ENCODE results near the gene ABO. TPM values are rescaled to one million over a fixed set of nuclear protein-coding genes. Genes with fewer than 3 reads are reported as not detected.
"Not testable (repeated sequence)": the region's sequence is repeated elsewhere in the genome, so short reads cannot be mapped to it uniquely, and the experiment has no call there.

ABO gene
- total RNA-seq, 2 donors from 2014 or later = 0.14 to 0.21 TPM

GRCh38 chr9:133227242-133227860, 47.6 kb downstream of the ABO start:
- DNase-seq (ENCODE audit: low spot score) (no peak), ATAC-seq (ENCODE audit: insufficient number of reproducible peaks, low FRiP score, low read depth) (no peak)
- Histone ChIP-seq H3K36me3 (no peaks in the 10 kb centered on the region), H3K4me3 (no peak overlapping the region), H3K27ac (no peak overlapping the region), H3K9me3 (no peaks in the 10 kb centered on the region), H3K27me3 (replicated peaks; ENCODE audit: insufficient read depth) (no peaks in the 10 kb centered on the region), H3K4me1 (ENCODE audit: control insufficient read depth in 1 of 2, low read depth in 2 of 2) (no peaks in the 10 kb centered on the region)
- no peak for TF ChIP-seq CTCF (IDR thresholded peaks at IDR 0.05)

GRCh38 chr9:133226219-133227171, 48.5 kb downstream of the ABO start:
- no peak for DNase-seq (ENCODE audit: low spot score)
- no peaks in the 10 kb centered on the region for H3K27me3 ChIP-seq (replicated peaks; ENCODE audit: insufficient read depth)

GRCh38 chr9:133225171-133226011, 49.6 kb downstream of the ABO start:
- no peaks in the 10 kb centered on the region for H3K27me3 ChIP-seq (replicated peaks; ENCODE audit: insufficient read depth)
- DNase-seq (ENCODE audit: low spot score) = no peak
- H3K4me3 ChIP-seq = no peak overlapping the region
- no peaks in the 10 kb centered on the region for H3K36me3 ChIP-seq
- no peak for ATAC-seq (ENCODE audit: insufficient number of reproducible peaks, low FRiP score, low read depth)
- H3K4me1 ChIP-seq (ENCODE audit: control insufficient read depth in 1 of 2, low read depth in 2 of 2) = no peaks in the 10 kb centered on the region
- no peaks in the 10 kb centered on the region for H3K9me3 ChIP-seq
- H3K27ac ChIP-seq = no peak overlapping the region
- TF ChIP-seq CTCF (IDR thresholded peaks at IDR 0.05) = no peak

More at GRCh38 chr9:133226219-133227171, 48.5 kb downstream of the ABO start:
- H3K36me3 ChIP-seq = no peaks in the 10 kb centered on the region
- no peak for ATAC-seq (ENCODE audit: insufficient number of reproducible peaks, low FRiP score, low read depth)
- TF ChIP-seq CTCF (IDR thresholded peaks at IDR 0.05) = no peak
- H3K4me3 ChIP-seq = no peak overlapping the region
- no peaks in the 10 kb centered on the region for H3K4me1 ChIP-seq (ENCODE audit: control insufficient read depth in 1 of 2, low read depth in 2 of 2)
- no peak overlapping the region for H3K27ac ChIP-seq
- H3K9me3 ChIP-seq = no peaks in the 10 kb centered on the region

GRCh38 chr9:133224762-133225161, 50.2 kb downstream of the ABO start:
- no peaks in the 10 kb centered on the region for H3K9me3 ChIP-seq
- DNase-seq (ENCODE audit: low spot score) (no peak), ATAC-seq (ENCODE audit: insufficient number of reproducible peaks, low FRiP score, low read depth) (no peak)
- no peak for TF ChIP-seq CTCF (IDR thresholded peaks at IDR 0.05)
- H3K4me3 ChIP-seq = no peak overlapping the region
- no peaks in the 10 kb centered on the region for H3K4me1 ChIP-seq (ENCODE audit: control insufficient read depth in 1 of 2, low read depth in 2 of 2)
- H3K27me3 ChIP-seq (replicated peaks; ENCODE audit: insufficient read depth) = no peaks in the 10 kb centered on the region
- H3K27ac ChIP-seq = no peak overlapping the region
- H3K36me3 ChIP-seq = no peaks in the 10 kb centered on the region

GRCh38 chr9:133223159-133223756, 51.7 kb downstream of the ABO start:
- not testable (repeated sequence) for H3K9me3 ChIP-seq; H3K27me3 ChIP-seq (replicated peaks; ENCODE audit: insufficient read depth); ATAC-seq (ENCODE audit: insufficient number of reproducible peaks, low FRiP score, low read depth); H3K4me3 ChIP-seq; H3K36me3 ChIP-seq; H3K27ac ChIP-seq; DNase-seq (ENCODE audit: low spot score); H3K4me1 ChIP-seq (ENCODE audit: control insufficient read depth in 1 of 2, low read depth in 2 of 2)

GRCh38 chr9:133221994-133222393, 53.0 kb downstream of the ABO start:
- H3K27me3 ChIP-seq (replicated peaks; ENCODE audit: insufficient read depth) = not testable (repeated sequence)

More at GRCh38 chr9:133221994-133222393, 53.0 kb downstream of the ABO start:
- not testable (repeated sequence) for DNase-seq (ENCODE audit: low spot score); H3K36me3 ChIP-seq; H3K4me1 ChIP-seq (ENCODE audit: control insufficient read depth in 1 of 2, low read depth in 2 of 2); H3K4me3 ChIP-seq; H3K9me3 ChIP-seq; ATAC-seq (ENCODE audit: insufficient number of reproducible peaks, low FRiP score, low read depth); H3K27ac ChIP-seq
